Measurements from ENCODE around the gene LTBP1.

GRCh38 chr2:33291278-33292013 lies 344.7 kb downstream of the LTBP1 start:
- TF ChIP-seq CTCF (conservative IDR thresholded peaks at IDR 0.05 in 1 of 2, IDR thresholded peaks at IDR 0.05 in 1 of 2; ENCODE audit: extremely low read depth in 1 of 2, insufficient read depth in 1 of 2, low read depth in 1 of 2, low read length in 2 of 2) (no peak), EZH2 (IDR thresholded peaks at IDR 0.05; ENCODE audit: borderline replicate concordance, low read length) (no peak)
